Nephron (organoid): Measurements from ENCODE around the gene FEV.

ENCODE experiments used
- H3K27ac Mint-ChIP-seq, 3 experiments: 2 replicates each; pipeline ENCODE4 v1.8.0; 2020; ENCODE audit warnings: mixed read lengths in 3 of 3, mild to moderate bottlenecking in 2 of 3, moderate library complexity in 1 of 3
- H3K27me3 Mint-ChIP-seq: 2 replicates; pipeline ENCODE4 v1.8.0; 2021; ENCODE audit warnings: low read depth, mild to moderate bottlenecking, moderate library complexity, mixed read lengths
- H3K36me3 Mint-ChIP-seq: 2 replicates; pipeline ENCODE4 v1.8.0; 2020; ENCODE audit warnings: low read depth, mixed read lengths
- H3K4me1 Mint-ChIP-seq: 2 replicates; pipeline ENCODE4 v1.8.0; 2020; ENCODE audit warnings: mixed read lengths
- H3K4me3 Mint-ChIP-seq, 3 experiments: 2 replicates each; pipeline ENCODE4 v1.8.0; 2020; ENCODE audit warnings: mild to moderate bottlenecking in 3 of 3, mixed read lengths in 3 of 3, moderate library complexity in 2 of 3
- H3K9me3 Mint-ChIP-seq: 2 replicates; pipeline ENCODE4 v1.8.0; 2020; ENCODE audit warnings: mixed read lengths
- CTCF ChIP-seq, 3 experiments: fragments of 200-600 bp; sonication (generic); IDR thresholded peaks; one replicate each; pipeline ENCODE4 v1.5.0; 2021; ENCODE audit warnings: antibody characterized with exemption in 3 of 3; ENCODE audit not compliant: unreplicated experiment in 3 of 3

FEV gene

DNA sequence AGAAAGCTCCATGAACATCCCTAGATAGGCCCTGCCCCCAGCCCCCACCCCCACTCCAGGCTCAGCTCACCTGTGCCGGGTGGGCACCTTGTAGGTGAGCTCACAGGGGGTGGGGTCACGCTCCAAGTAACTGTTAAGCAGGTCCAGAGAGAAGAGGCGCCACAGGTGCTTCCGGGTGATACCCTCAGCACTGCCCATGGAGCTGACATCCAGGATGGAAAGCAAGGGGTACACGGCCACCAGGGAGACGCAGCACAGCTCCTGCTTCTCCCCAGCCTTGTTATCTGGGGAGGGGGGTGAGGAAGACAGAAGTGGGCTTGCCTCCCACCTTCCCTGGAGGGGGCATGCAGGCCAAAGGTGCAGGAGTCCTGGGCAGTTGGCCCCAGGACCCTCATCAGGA lies 34.5 kb upstream of the FEV start:
- H3K4me3 Mint-ChIP-seq: no peak overlapping the region
- H3K4me1 Mint-ChIP-seq: no peaks in the 10 kb centered on the region
- H3K36me3 Mint-ChIP-seq: no peaks in the 10 kb centered on the region
- no peaks in the 10 kb centered on the region for H3K9me3 Mint-ChIP-seq
- H3K27ac Mint-ChIP-seq: no peak overlapping the region
- no peak for TF ChIP-seq CTCF (IDR thresholded peaks at IDR 0.05; ENCODE audit: unreplicated experiment in 3 of 3)
- H3K27me3 Mint-ChIP-seq: peaks cover 51% of the 10 kb centered on the region

- no peak for TF ChIP-seq CTCF (IDR thresholded peaks at IDR 0.05; ENCODE audit: unreplicated experiment in 3 of 3)
- Mint-ChIP-seq H3K4me1 (no peaks in the 10 kb centered on the region), H3K36me3 (no peaks in the 10 kb centered on the region), H3K27ac (no peak overlapping the region), H3K9me3 (no peaks in the 10 kb centered on the region), H3K27me3 (peaks cover 58% of the 10 kb centered on the region), H3K4me3 (no peak overlapping the region)
Observed at GRCh38 chr2:219018726-219019125, 33.7 kb upstream of the FEV start.

GRCh38 chr2:219018286-219018685 lies 33.3 kb upstream of the FEV start:
- no peak overlapping the region for H3K27ac Mint-ChIP-seq
- no peaks in the 10 kb centered on the region for H3K9me3 Mint-ChIP-seq
- H3K4me3 Mint-ChIP-seq: no peak overlapping the region
- H3K4me1 Mint-ChIP-seq: no peaks in the 10 kb centered on the region
- no peaks in the 10 kb centered on the region for H3K36me3 Mint-ChIP-seq
- TF ChIP-seq CTCF (IDR thresholded peaks at IDR 0.05; ENCODE audit: unreplicated experiment in 3 of 3): no peak
- H3K27me3 Mint-ChIP-seq: peaks cover 61% of the 10 kb centered on the region

- H3K27me3 Mint-ChIP-seq: peaks cover 65% of the 10 kb centered on the region
- no peak for TF ChIP-seq CTCF (IDR thresholded peaks at IDR 0.05; ENCODE audit: unreplicated experiment in 3 of 3)
- H3K9me3 Mint-ChIP-seq: no peaks in the 10 kb centered on the region
- no peak overlapping the region for H3K4me3 Mint-ChIP-seq
- no peaks in the 10 kb centered on the region for H3K4me1 Mint-ChIP-seq
- no peak overlapping the region for H3K27ac Mint-ChIP-seq
- H3K36me3 Mint-ChIP-seq: no peaks in the 10 kb centered on the region
Observed at GRCh38 chr2:219017201-219017931, 32.4 kb upstream of the FEV start.

GRCh38 chr2:219016721-219017120 lies 31.7 kb upstream of the FEV start:
- no peak for TF ChIP-seq CTCF (IDR thresholded peaks at IDR 0.05; ENCODE audit: unreplicated experiment in 3 of 3)
- Mint-ChIP-seq H3K36me3 (no peaks in the 10 kb centered on the region), H3K4me1 (no peaks in the 10 kb centered on the region), H3K4me3 (no peak overlapping the region), H3K27ac (no peak overlapping the region), H3K27me3 (peaks cover 70% of the 10 kb centered on the region), H3K9me3 (no peaks in the 10 kb centered on the region)

GRCh38 chr2:219010873-219011272 lies 25.9 kb upstream of the FEV start:
- H3K4me1 Mint-ChIP-seq: no peaks in the 10 kb centered on the region

More at GRCh38 chr2:219010873-219011272, 25.9 kb upstream of the FEV start:
- Mint-ChIP-seq H3K36me3 (no peaks in the 10 kb centered on the region), H3K27me3 (peaks cover 94% of the 10 kb centered on the region), H3K4me3 (no peak overlapping the region), H3K9me3 (no peaks in the 10 kb centered on the region), H3K27ac (no peak overlapping the region)
- TF ChIP-seq CTCF (IDR thresholded peaks at IDR 0.05; ENCODE audit: unreplicated experiment in 3 of 3): no peak
